ENCODE data around the gene MAP4K3.

GRCh38 chr2:39451954-39452353 lies 14.9 kb upstream of the MAP4K3 start:
- TF ChIP-seq EP300 (IDR thresholded peaks at IDR 0.05) (no peak), POLR2A (IDR thresholded peaks at IDR 0.05) (no peak)

All from upper lobe of left lung (tissue), 4 donors.